ENCODE data around the gene B4GALNT2.

Gene B4GALNT2

GRCh38 chr17:49214676-49215360, 82.2 kb downstream of the B4GALNT2 start:
- DNase-seq, result no peak

GRCh38 chr17:49216482-49216881, 83.9 kb downstream of the B4GALNT2 start:
- DNase-seq, result no peak

GRCh38 chr17:49216953-49217650, 84.5 kb downstream of the B4GALNT2 start:
- no peak for DNase-seq

DNA sequence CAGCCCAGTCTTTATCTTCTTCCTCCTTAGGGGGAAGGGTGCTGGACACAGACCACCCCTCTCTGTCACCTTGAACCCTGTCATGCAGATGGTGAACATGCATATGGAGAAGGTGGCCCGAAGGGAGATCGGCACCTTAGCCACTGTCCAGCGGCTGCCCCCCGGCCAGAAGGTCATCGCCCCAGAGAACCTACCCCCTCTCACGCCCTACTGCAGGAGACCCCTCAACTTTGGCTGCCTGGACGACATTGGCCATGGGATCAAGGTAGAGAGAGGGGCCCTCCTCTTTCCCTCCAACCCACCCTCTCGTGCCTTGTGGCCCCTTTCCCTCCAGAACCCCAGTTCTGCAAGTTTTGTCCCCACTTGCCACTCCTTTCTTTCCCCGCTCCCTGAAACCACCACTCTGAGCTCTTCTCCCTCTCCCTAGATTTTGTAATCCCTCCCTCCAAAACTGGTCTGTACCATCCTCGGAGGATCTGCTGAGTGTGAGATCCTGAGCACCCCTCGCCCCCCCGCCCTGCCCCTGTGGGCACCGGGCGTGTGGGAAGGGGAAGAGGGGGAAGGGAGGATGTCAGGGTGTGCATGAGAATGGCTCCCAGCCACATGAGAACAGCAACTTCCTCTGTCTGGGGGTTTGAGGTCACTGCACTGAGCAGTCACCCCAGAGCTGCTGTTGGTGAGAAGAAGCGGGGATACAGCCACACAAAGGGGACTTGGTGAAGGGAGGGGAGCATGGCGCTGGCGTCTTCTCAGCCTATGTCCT, 85.3 kb downstream of the B4GALNT2 start:
- DNase-seq, result peak; percentile 43

- peak; percentile 13 for DNase-seq
These were observed 86.7 kb downstream of the B4GALNT2 start for GRCh38 chr17:49218941-49219913.

- no peak for DNase-seq
These were observed 87.4 kb downstream of the B4GALNT2 start for GRCh38 chr17:49219987-49220386.

DNA sequence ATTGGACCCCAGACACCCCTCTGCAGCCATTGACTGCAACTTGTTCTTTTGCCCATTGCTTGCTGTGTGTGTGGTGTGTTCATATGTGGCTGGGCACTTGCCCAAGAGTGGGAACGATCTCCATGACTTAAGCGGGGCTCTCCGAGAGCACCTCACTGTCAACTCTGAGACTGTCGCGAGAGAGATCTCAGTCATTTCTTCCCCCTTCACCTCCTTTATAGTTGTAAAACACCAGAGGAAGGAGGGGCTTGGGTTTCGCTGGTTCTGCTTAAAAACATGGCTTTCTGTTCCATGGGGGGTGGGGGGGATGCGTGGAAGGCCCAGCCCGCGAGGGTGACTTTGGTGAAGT, 90.6 kb downstream of the B4GALNT2 start:
- no peak for DNase-seq

- DNase-seq, result peak; percentile 50
These were observed 91.1 kb downstream of the B4GALNT2 start for GRCh38 chr17:49223517-49224197.

- peak; percentile 24 for DNase-seq
These were observed 91.8 kb downstream of the B4GALNT2 start for GRCh38 chr17:49224198-49224996.

GRCh38 chr17:49224997-49225337, 92.4 kb downstream of the B4GALNT2 start:
- no peak for DNase-seq

- DNase-seq, result no peak
These were observed 93.1 kb downstream of the B4GALNT2 start for GRCh38 chr17:49225554-49226236.

Data from activated CD4-positive, alpha-beta T cell treated with anti-CD3 and anti-CD28 coated beads for 1 hour (primary cell).